HEK293 (cell line): ENCODE data around the gene GABBR2.

Experiments used
- CTCF ChIA-PET: fragments of 350-600 bp; formaldehyde crosslinking; extraction: SDS; loops from one replicate; lab custom pipeline; 2021; ENCODE audit warnings: antibody characterized with exemption; lab: Yijun Ruan, JAX
- POLR2A ChIA-PET: fragments of 300-600 bp; formaldehyde crosslinking; extraction: SDS; loops from one replicate; lab custom pipeline; 2020; ENCODE audit warnings: antibody characterized with exemption, inconsistent platforms; lab: Yijun Ruan, JAX
- H3K27ac ChIP-seq: fragments of 200-500 bp; sonication (Bioruptor generic); 2 replicates; pipeline ENCODE4 v1.5.1; 2014; ENCODE audit warnings: low read depth, low read length, control low read depth, inconsistent platforms; ENCODE audit errors: extremely low read depth
- H3K36me3 ChIP-seq, 2 experiments: fragments of 200-500 bp in 1 of 2; sonication (Bioruptor generic) in 1 of 2; 1 replicate in 1 of 2; 2 replicates in 1 of 2; pipeline ENCODE4 v1.5.1; 2014 to 2017; ENCODE audit warnings: inconsistent platforms in 2 of 2, low read length in 2 of 2; ENCODE audit not compliant: control insufficient read depth in 2 of 2, insufficient read depth in 1 of 2
- H3K4me1 ChIP-seq: fragments of 200-500 bp; sonication (Bioruptor generic); 2 replicates; pipeline ENCODE4 v1.5.1; 2014; ENCODE audit warnings: mild to moderate bottlenecking, low read length, inconsistent platforms; ENCODE audit not compliant: control insufficient read depth, insufficient read depth
- H3K4me3 ChIP-seq: 2 replicates; pipeline ENCODE4 v1.5.1; 2011; ENCODE audit warnings: low read depth, mild to moderate bottlenecking, control low read depth, low read length, moderate library complexity
- H3K9me3 ChIP-seq: fragments of 200-500 bp; sonication (Bioruptor generic); 2 replicates; pipeline ENCODE4 v1.5.1; 2014; ENCODE audit warnings: low read depth, low read length, inconsistent platforms; ENCODE audit not compliant: control insufficient read depth, insufficient read depth
- EGR2 ChIP-seq: fragments of 450-650 bp; formaldehyde crosslinking; IDR thresholded peaks from 2 replicates; pipeline ENCODE4 v1.5.1; 2016; ENCODE audit warnings: low read depth, missing biosample characterization, missing genetic modification characterization
- KLF1 ChIP-seq: fragments of 450-650 bp; formaldehyde crosslinking; IDR thresholded peaks from 2 replicates; pipeline ENCODE4 v1.5.1; 2016; ENCODE audit warnings: missing biosample characterization, missing genetic modification characterization
- MZF1 ChIP-seq: fragments of 450-650 bp; formaldehyde crosslinking; IDR thresholded peaks from 2 replicates; pipeline ENCODE4 v1.5.1; 2017; ENCODE audit warnings: missing biosample characterization, missing genetic modification characterization, borderline replicate concordance
- ZNF114 ChIP-seq: fragments of 450-650 bp; formaldehyde crosslinking; IDR thresholded peaks from 2 replicates; pipeline ENCODE4 v1.5.0; 2017; ENCODE audit warnings: missing biosample characterization, missing genetic modification characterization
- ZNF138 ChIP-seq: fragments of 450-650 bp; formaldehyde crosslinking; IDR thresholded peaks from 2 replicates; pipeline ENCODE4 v1.5.1; 2016; ENCODE audit warnings: missing biosample characterization, missing genetic modification characterization, borderline replicate concordance
- ZNF16 ChIP-seq: fragments of 450-650 bp; formaldehyde crosslinking; IDR thresholded peaks from 2 replicates; pipeline ENCODE4 v1.5.1; 2016; ENCODE audit warnings: low read depth, missing biosample characterization, missing genetic modification characterization
- ZNF19 ChIP-seq: fragments of 450-650 bp; formaldehyde crosslinking; IDR thresholded peaks from 2 replicates; pipeline ENCODE4; 2016; ENCODE audit warnings: missing biosample characterization, missing genetic modification characterization, low read depth
- ZNF223 ChIP-seq: fragments of 450-650 bp; formaldehyde crosslinking; IDR thresholded peaks from 2 replicates; pipeline ENCODE4 v1.5.1; 2016; ENCODE audit warnings: missing biosample characterization, missing genetic modification characterization
- ZNF239 ChIP-seq: fragments of 450-650 bp; formaldehyde crosslinking; IDR thresholded peaks from 2 replicates; pipeline ENCODE4 v1.5.1; 2016; ENCODE audit warnings: missing biosample characterization, missing genetic modification characterization
- ZNF391 ChIP-seq: fragments of 450-650 bp; formaldehyde crosslinking; IDR thresholded peaks from 2 replicates; pipeline ENCODE4 v1.5.1; 2016; ENCODE audit warnings: low read depth, missing biosample characterization, missing genetic modification characterization, borderline replicate concordance
- ZNF510 ChIP-seq: fragments of 450-650 bp; formaldehyde crosslinking; IDR thresholded peaks from 2 replicates; pipeline ENCODE4 v1.5.1; 2018; ENCODE audit warnings: mild to moderate bottlenecking, missing genetic modification characterization, missing biosample characterization; ENCODE audit not compliant: insufficient replicate concordance
- ZNF544 ChIP-seq: fragments of 450-650 bp; formaldehyde crosslinking; IDR thresholded peaks from 2 replicates; pipeline ENCODE4 v1.5.0; 2017; ENCODE audit warnings: missing biosample characterization, missing genetic modification characterization
- ZNF626 ChIP-seq: fragments of 450-650 bp; sonication (Bioruptor Pico); formaldehyde crosslinking; IDR thresholded peaks from 2 replicates; pipeline ENCODE4 v1.5.1; 2018; ENCODE audit warnings: missing biosample characterization, missing genetic modification characterization, inconsistent platforms
- ZNF629 ChIP-seq: fragments of 450-650 bp; formaldehyde crosslinking; IDR thresholded peaks from 2 replicates; pipeline ENCODE4 v1.5.1; 2017; ENCODE audit warnings: missing biosample characterization, missing genetic modification characterization
- TF ChIP-seq, protein P1 (sequence below): fragments of 450-650 bp; formaldehyde crosslinking; IDR thresholded peaks from 2 replicates; pipeline ENCODE4 v1.5.1; 2016; ENCODE audit warnings: missing biosample characterization, missing genetic modification characterization
- TF ChIP-seq, protein P2 (sequence below): fragments of 450-650 bp; formaldehyde crosslinking; IDR thresholded peaks from 2 replicates; pipeline ENCODE4 v1.5.0; 2017; ENCODE audit warnings: missing biosample characterization, missing genetic modification characterization, borderline replicate concordance
- TF ChIP-seq, protein P3 (sequence below): fragments of 450-650 bp; formaldehyde crosslinking; conservative IDR thresholded peaks from 2 replicates; pipeline ENCODE4 v1.5.1; 2016; ENCODE audit warnings: low read depth, missing biosample characterization, missing genetic modification characterization

Gene GABBR2

DNA sequence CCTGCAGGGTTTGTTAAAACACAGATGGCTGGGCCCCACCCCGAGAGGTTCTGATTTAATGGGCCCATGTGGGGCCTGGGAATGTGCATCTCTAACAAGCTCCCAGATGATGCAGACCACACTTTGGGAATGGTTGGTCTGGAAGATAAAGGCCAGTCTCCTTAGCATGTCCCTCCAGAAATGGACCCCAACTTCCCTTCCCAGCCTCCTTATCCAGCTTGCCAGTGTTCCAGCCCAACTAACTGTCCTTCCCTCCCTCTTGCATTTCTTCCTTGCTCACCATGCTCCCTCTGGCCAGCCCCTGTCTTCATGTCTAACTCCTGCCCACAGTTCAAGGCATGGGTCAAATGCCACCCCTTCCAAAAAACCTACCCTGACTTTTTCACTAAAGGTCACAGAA is 257.2 kb downstream of the GABBR2 start (continued):
- TF ChIP-seq, protein P1, sequence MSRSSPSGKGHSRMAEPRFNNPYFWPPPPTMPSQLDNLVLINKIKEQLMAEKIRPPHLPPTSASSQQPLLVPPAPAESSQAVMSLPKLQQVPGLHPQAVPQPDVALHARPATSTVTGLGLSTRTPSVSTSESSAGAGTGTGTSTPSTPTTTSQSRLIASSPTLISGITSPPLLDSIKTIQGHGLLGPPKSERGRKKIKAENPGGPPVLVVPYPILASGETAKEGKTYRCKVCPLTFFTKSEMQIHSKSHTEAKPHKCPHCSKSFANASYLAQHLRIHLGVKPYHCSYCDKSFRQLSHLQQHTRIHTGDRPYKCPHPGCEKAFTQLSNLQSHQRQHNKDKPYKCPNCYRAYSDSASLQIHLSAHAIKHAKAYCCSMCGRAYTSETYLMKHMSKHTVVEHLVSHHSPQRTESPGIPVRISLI (tag by site-specific recombination): no peak
- TF ChIP-seq, all 188 proteins: peak for 0

DNA sequence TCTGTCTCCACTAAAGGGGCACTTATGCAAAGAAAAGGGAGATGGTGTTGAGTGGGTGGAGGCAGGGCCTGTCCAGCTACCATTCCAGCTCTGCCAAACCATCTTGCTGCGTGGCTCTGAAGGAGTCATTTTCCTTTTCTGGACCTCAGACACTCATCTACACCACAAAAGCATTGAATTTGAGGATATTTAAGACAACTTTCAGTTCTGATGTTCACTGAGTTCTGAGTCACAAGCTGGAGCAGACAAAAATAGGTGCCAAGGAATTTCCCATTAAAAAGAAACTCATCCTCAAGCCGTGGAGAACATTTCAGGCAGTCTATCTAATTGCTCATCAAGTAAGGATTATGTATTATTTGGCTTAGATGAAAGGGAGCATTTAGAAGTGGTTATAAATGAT is 258.2 kb downstream of the GABBR2 start:
- Histone ChIP-seq H3K4me1 (no peaks in the 10 kb centered on the region), H3K36me3 (no peaks in the 10 kb centered on the region), H3K4me3 (no peak overlapping the region), H3K9me3 (no peaks in the 10 kb centered on the region), H3K27ac (no peak overlapping the region)
- POLR2A ChIA-PET: no interaction called here
- CTCF ChIA-PET: no interaction called here
- TF ChIP-seq ZNF510 (tag by site-specific recombination) (no peak), ZNF626 (no peak), ZNF239 (tag by site-specific recombination) (no peak), ZNF544 (tag by site-specific recombination) (no peak), ZNF19 (tag by site-specific recombination) (no peak), EGR2 (tag by site-specific recombination) (no peak), MZF1 (tag by site-specific recombination) (no peak), ZNF114 (tag by site-specific recombination) (no peak), ZNF391 (tag by site-specific recombination) (no peak), ZNF223 (tag by site-specific recombination) (no peak), ZNF16 (no peak), ZNF629 (tag by site-specific recombination) (no peak), ZNF138 (no peak), KLF1 (tag by site-specific recombination) (no peak)
- TF ChIP-seq, protein P2, sequence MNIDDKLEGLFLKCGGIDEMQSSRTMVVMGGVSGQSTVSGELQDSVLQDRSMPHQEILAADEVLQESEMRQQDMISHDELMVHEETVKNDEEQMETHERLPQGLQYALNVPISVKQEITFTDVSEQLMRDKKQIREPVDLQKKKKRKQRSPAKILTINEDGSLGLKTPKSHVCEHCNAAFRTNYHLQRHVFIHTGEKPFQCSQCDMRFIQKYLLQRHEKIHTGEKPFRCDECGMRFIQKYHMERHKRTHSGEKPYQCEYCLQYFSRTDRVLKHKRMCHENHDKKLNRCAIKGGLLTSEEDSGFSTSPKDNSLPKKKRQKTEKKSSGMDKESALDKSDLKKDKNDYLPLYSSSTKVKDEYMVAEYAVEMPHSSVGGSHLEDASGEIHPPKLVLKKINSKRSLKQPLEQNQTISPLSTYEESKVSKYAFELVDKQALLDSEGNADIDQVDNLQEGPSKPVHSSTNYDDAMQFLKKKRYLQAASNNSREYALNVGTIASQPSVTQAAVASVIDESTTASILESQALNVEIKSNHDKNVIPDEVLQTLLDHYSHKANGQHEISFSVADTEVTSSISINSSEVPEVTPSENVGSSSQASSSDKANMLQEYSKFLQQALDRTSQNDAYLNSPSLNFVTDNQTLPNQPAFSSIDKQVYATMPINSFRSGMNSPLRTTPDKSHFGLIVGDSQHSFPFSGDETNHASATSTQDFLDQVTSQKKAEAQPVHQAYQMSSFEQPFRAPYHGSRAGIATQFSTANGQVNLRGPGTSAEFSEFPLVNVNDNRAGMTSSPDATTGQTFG: no peak
- TF ChIP-seq, protein P3, sequence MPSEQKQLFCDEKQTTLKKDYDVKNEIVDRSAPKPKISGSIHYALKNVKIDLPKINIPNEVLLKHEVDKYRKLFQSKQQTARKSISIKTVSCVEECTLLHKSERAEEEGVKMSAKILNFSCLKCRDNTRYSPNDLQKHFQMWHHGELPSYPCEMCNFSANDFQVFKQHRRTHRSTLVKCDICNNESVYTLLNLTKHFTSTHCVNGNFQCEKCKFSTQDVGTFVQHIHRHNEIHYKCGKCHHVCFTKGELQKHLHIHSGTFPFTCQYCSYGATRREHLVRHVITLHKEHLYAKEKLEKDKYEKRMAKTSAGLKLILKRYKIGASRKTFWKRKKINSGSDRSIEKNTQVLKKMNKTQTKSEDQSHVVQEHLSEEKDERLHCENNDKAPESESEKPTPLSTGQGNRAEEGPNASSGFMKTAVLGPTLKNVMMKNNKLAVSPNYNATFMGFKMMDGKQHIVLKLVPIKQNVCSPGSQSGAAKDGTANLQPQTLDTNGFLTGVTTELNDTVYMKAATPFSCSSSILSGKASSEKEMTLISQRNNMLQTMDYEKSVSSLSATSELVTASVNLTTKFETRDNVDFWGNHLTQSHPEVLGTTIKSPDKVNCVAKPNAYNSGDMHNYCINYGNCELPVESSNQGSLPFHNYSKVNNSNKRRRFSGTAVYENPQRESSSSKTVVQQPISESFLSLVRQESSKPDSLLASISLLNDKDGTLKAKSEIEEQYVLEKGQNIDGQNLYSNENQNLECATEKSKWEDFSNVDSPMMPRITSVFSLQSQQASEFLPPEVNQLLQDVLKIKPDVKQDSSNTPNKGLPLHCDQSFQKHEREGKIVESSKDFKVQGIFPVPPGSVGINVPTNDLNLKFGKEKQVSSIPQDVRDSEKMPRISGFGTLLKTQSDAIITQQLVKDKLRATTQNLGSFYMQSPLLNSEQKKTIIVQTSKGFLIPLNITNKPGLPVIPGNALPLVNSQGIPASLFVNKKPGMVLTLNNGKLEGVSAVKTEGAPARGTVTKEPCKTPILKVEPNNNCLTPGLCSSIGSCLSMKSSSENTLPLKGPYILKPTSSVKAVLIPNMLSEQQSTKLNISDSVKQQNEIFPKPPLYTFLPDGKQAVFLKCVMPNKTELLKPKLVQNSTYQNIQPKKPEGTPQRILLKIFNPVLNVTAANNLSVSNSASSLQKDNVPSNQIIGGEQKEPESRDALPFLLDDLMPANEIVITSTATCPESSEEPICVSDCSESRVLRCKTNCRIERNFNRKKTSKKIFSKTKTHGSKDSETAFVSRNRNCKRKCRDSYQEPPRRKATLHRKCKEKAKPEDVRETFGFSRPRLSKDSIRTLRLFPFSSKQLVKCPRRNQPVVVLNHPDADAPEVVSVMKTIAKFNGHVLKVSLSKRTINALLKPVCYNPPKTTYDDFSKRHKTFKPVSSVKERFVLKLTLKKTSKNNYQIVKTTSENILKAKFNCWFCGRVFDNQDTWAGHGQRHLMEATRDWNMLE (tag by site-specific recombination): no peak
